Measurements from ENCODE around the gene SEPTIN2. TPM values are rescaled to one million over a fixed set of nuclear protein-coding genes. Genes with fewer than 3 reads are reported as not detected.
"Not testable (repeated sequence)": the region's sequence is repeated elsewhere in the genome, so short reads cannot be mapped to it uniquely, and the experiment has no call there.

SEPTIN2 gene
- total and polyA plus RNA-seq, 2 experiments from 2014 or later = 227 to 393 TPM

GRCh38 chr2:241390301-241391206 lies 74.8 kb downstream of the SEPTIN2 start (continued):
- TF ChIP-seq, protein P1, sequence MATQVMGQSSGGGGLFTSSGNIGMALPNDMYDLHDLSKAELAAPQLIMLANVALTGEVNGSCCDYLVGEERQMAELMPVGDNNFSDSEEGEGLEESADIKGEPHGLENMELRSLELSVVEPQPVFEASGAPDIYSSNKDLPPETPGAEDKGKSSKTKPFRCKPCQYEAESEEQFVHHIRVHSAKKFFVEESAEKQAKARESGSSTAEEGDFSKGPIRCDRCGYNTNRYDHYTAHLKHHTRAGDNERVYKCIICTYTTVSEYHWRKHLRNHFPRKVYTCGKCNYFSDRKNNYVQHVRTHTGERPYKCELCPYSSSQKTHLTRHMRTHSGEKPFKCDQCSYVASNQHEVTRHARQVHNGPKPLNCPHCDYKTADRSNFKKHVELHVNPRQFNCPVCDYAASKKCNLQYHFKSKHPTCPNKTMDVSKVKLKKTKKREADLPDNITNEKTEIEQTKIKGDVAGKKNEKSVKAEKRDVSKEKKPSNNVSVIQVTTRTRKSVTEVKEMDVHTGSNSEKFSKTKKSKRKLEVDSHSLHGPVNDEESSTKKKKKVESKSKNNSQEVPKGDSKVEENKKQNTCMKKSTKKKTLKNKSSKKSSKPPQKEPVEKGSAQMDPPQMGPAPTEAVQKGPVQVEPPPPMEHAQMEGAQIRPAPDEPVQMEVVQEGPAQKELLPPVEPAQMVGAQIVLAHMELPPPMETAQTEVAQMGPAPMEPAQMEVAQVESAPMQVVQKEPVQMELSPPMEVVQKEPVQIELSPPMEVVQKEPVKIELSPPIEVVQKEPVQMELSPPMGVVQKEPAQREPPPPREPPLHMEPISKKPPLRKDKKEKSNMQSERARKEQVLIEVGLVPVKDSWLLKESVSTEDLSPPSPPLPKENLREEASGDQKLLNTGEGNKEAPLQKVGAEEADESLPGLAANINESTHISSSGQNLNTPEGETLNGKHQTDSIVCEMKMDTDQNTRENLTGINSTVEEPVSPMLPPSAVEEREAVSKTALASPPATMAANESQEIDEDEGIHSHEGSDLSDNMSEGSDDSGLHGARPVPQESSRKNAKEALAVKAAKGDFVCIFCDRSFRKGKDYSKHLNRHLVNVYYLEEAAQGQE (IDR thresholded peaks at IDR 0.05; ENCODE audit: unreplicated experiment) = no peak

DNA sequence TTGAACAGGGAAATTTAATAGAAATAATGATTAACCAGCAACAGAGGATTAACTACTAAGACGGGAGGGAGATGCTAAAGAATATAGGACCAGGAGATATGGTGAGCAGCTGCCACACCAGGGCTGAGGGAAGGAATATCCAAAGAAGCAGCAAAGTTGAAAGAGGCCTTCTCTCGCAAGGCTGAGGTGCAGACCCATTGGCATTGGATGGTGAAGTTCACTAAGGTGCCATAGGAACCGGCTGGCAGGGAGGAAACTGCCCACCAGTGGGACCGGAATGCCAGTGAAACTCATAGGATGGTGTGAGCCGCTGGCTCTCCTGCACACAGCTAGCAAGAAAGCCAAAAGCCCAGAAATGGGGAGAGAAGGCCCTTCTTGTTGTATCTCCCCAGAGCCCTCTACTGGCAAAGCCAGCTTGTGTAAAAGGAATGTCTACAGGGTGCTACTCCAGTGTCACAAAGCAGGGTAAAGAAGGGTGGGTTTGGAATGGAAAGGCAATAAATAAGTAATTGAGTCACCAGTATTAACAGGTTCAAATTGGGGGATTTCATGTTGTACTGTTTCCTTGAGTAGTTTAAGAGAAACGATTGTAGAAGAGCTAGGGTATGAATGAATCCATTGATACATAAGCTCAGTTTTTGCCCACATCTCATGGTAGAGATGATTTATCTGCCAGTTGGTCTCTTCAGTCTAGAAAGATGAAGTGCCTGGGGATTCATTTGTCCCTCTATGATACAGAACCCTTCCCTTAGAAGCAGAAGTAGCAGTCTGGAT lies 76.4 kb downstream of the SEPTIN2 start:
- H3K27me3 ChIP-seq (ENCODE audit: insufficient read depth) = no peaks in the 10 kb centered on the region
- no peak overlapping the region for H3K4me2 ChIP-seq
- Mint-ChIP-seq H3K27me3 (ENCODE audit: insufficient read depth, low read depth, poor library complexity) (peaks cover 2% of the 10 kb centered on the region), H3K4me3 (no peak overlapping the region), H3K4me1 (peaks cover 9% of the 10 kb centered on the region), H3K9me3 (no peaks in the 10 kb centered on the region), H3K27ac (no peak overlapping the region), H3K36me3 (ENCODE audit: low read depth) (peaks cover 7% of the 10 kb centered on the region; the same call in 1 of the 3 replicates)
- ATAC-seq (peak; percentile 99), DNase-seq (ENCODE audit: low spot score) (peak; percentile 79)
- peaks cover 5% of the 10 kb centered on the region; the same call in 1 of the 2 replicates for H3K79me2 ChIP-seq (replicated peaks; ENCODE audit: insufficient read depth)
- no peaks in the 10 kb centered on the region for H3K4me1 ChIP-seq (ENCODE audit: insufficient read depth)
- H3K36me3 ChIP-seq (ENCODE audit: insufficient read depth) = no peaks in the 10 kb centered on the region
- H3K27ac ChIP-seq (ENCODE audit: low read depth) = peak overlapping the region; percentile 74; the same call in 1 of the 2 replicates
- H3F3A ChIP-seq (replicated peaks; ENCODE audit: low read depth) = 0 out of 2 replicates have a peak, but pooled peaks cover 6% of the 10 kb centered on the region
- TF ChIP-seq, protein P2, sequence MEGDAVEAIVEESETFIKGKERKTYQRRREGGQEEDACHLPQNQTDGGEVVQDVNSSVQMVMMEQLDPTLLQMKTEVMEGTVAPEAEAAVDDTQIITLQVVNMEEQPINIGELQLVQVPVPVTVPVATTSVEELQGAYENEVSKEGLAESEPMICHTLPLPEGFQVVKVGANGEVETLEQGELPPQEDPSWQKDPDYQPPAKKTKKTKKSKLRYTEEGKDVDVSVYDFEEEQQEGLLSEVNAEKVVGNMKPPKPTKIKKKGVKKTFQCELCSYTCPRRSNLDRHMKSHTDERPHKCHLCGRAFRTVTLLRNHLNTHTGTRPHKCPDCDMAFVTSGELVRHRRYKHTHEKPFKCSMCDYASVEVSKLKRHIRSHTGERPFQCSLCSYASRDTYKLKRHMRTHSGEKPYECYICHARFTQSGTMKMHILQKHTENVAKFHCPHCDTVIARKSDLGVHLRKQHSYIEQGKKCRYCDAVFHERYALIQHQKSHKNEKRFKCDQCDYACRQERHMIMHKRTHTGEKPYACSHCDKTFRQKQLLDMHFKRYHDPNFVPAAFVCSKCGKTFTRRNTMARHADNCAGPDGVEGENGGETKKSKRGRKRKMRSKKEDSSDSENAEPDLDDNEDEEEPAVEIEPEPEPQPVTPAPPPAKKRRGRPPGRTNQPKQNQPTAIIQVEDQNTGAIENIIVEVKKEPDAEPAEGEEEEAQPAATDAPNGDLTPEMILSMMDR (conservative IDR thresholded peaks at IDR 0.05; ENCODE audit: low read depth in 2 of 2) = peak; percentile 55 to 65
- no peak for TF ChIP-seq CREB1 (CRISPR knock-in tag; IDR thresholded peaks at IDR 0.05; ENCODE audit: low read depth)
- no peak overlapping the region for H3K4me3 ChIP-seq
- peaks cover 20% of the 10 kb centered on the region; the same call in 1 of the 2 replicates for H4K20me1 ChIP-seq (replicated peaks; ENCODE audit: insufficient read depth)
- no peaks in the 10 kb centered on the region for H3K9me2 ChIP-seq (ENCODE audit: insufficient read depth)
- H2AFZ ChIP-seq = no peak overlapping the region

GRCh38 chr2:241392753-241393152 lies 77.0 kb downstream of the SEPTIN2 start:
- H3F3A ChIP-seq (replicated peaks; ENCODE audit: low read depth) = not testable (repeated sequence)

More at GRCh38 chr2:241392753-241393152, 77.0 kb downstream of the SEPTIN2 start:
- H3K79me2 ChIP-seq (replicated peaks; ENCODE audit: insufficient read depth); H3K4me1 ChIP-seq (ENCODE audit: insufficient read depth); H3K4me1 Mint-ChIP-seq; H3K27ac Mint-ChIP-seq; H2AFZ ChIP-seq; H3K36me3 ChIP-seq (ENCODE audit: insufficient read depth); ATAC-seq; H3K9me2 ChIP-seq (ENCODE audit: insufficient read depth); H3K4me2 ChIP-seq; H3K9me3 Mint-ChIP-seq; H3K27me3 Mint-ChIP-seq (ENCODE audit: insufficient read depth, low read depth, poor library complexity); DNase-seq (ENCODE audit: low spot score); H3K4me3 Mint-ChIP-seq; H3K27ac ChIP-seq (ENCODE audit: low read depth); H3K36me3 Mint-ChIP-seq (ENCODE audit: low read depth); H3K27me3 ChIP-seq (ENCODE audit: insufficient read depth); H3K4me3 ChIP-seq: not testable (repeated sequence)
- H4K20me1 ChIP-seq (replicated peaks; ENCODE audit: insufficient read depth) = peaks cover 20% of the 10 kb centered on the region; the same call in 1 of the 2 replicates

Measured in GM23338 (cell line).